AG04450 (cell line): ENCODE measurements around the gene NTN4. TPM values are rescaled to one million over a fixed set of nuclear protein-coding genes. Genes with fewer than 3 reads are reported as not detected.
"Not testable (repeated sequence)": the region's sequence is repeated elsewhere in the genome, so short reads cannot be mapped to it uniquely, and the experiment has no call there.

Experiments
- CTCF ChIA-PET: fragments of 300-600, 350-600 bp; formaldehyde crosslinking; extraction: SDS; loops from one replicate; lab custom pipeline; 2022; ENCODE audit warnings: antibody characterized with exemption, inconsistent platforms; lab: Charles Lee
- POLR2A ChIA-PET: fragments of 350-600 bp; formaldehyde crosslinking; extraction: SDS; loops from one replicate; lab custom pipeline; 2021; ENCODE audit warnings: antibody characterized with exemption, inconsistent platforms; lab: Yijun Ruan, JAX
- DNase-seq: peaks from one replicate; pipeline ENCODE4 v3.0.0-alpha.2; 2011; ENCODE audit warnings: low read depth, low spot score
- H3K27ac ChIP-seq: one replicate; pipeline ENCODE4 v1.5.1; 2012; ENCODE audit warnings: low read depth, low read length, control low read depth
- H3K27me3 ChIP-seq: one replicate; pipeline ENCODE4 v1.6.0; 2012; ENCODE audit warnings: low read length; ENCODE audit not compliant: control insufficient read depth, insufficient read depth
- H3K4me3 ChIP-seq: 2 replicates; pipeline ENCODE4 v1.5.1; 2011; ENCODE audit warnings: mild to moderate bottlenecking, low read depth, low read length, control low read depth
- H3K9me3 ChIP-seq: 2 replicates; pipeline ENCODE4 v1.5.1; 2012; ENCODE audit warnings: low read length; ENCODE audit not compliant: control insufficient read depth, insufficient read depth
- polyA plus RNA-seq: library from polyadenylated mRNA; depleted of rRNA; stranded (reverse); fragments of >200 nt; gene quantifications from 2 replicates; pipeline ENCODE4 v1.2.3, GENCODE V29; 2011
- TF ChIP-seq, protein P1 (sequence below): IDR thresholded peaks from 2 replicates; pipeline ENCODE4 v1.5.1; 2011; ENCODE audit warnings: low read depth, low read length, control low read depth, inconsistent platforms

The NTN4 gene
- polyA plus RNA-seq, 1 experiment: 132 TPM

DNA sequence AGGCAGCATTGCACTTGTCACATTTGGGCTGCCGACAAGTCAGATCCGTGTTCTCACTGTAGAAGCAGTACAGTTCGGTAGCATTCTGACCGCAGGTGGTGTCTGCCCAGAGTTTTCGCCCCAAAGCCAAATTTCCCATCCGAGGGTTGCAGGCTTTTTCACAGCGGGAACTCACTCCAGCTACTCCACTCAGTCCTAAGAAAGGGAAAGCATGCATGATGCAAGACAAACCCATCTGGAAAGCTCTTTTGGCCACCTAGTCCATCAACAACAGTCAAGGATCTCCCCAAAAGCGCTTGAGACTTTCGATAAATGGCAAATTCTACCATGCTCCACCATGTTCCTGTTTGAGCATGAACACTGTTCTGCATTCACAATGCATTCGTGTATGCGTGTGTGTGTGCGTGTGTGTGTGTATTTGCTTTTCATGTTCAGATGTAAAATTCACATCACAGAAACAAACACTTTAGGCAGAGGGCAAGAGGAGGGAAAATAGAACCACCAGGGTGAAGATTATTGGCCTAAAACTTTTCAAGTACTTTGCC, 3.2 kb downstream of the NTN4 start:
- CTCF ChIA-PET: no interaction called here
- no peaks in the 10 kb centered on the region for H3K27me3 ChIP-seq
- no peak overlapping the region for H3K4me3 ChIP-seq
- DNase-seq: no peak
- no peak overlapping the region for H3K27ac ChIP-seq
- TF ChIP-seq, protein P1, sequence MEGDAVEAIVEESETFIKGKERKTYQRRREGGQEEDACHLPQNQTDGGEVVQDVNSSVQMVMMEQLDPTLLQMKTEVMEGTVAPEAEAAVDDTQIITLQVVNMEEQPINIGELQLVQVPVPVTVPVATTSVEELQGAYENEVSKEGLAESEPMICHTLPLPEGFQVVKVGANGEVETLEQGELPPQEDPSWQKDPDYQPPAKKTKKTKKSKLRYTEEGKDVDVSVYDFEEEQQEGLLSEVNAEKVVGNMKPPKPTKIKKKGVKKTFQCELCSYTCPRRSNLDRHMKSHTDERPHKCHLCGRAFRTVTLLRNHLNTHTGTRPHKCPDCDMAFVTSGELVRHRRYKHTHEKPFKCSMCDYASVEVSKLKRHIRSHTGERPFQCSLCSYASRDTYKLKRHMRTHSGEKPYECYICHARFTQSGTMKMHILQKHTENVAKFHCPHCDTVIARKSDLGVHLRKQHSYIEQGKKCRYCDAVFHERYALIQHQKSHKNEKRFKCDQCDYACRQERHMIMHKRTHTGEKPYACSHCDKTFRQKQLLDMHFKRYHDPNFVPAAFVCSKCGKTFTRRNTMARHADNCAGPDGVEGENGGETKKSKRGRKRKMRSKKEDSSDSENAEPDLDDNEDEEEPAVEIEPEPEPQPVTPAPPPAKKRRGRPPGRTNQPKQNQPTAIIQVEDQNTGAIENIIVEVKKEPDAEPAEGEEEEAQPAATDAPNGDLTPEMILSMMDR: no peak
- no peaks in the 10 kb centered on the region; the same call in 1 of the 2 replicates for H3K9me3 ChIP-seq
- POLR2A ChIA-PET: no interaction called here

DNA sequence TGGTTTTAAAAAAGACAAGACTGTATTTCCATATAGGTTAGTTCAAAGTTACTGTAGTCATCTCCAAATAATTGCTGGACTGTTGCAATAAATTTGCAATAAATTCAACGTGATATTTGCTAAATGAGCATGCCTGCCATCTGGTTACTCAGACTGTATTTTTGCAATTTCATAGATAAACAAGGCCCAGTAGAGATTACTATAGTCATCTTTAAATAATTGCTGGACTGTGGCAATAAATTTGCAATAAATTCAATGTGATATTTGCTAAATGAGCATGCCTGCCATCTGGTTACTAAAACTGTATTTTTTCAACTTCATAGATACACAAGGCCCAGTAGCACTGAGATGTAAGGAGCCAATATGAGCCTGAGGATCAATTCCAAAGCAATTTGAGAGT, 5.6 kb downstream of the NTN4 start:
- no peaks in the 10 kb centered on the region; the same call in 1 of the 2 replicates for H3K9me3 ChIP-seq
- ChIA-PET CTCF (no interaction called here), POLR2A (no interaction called here)
- DNase-seq: no peak
- H3K27me3 ChIP-seq: no peaks in the 10 kb centered on the region
- no peak overlapping the region for H3K27ac ChIP-seq
- H3K4me3 ChIP-seq: no peak overlapping the region
- TF ChIP-seq, protein P1: no peak

DNA sequence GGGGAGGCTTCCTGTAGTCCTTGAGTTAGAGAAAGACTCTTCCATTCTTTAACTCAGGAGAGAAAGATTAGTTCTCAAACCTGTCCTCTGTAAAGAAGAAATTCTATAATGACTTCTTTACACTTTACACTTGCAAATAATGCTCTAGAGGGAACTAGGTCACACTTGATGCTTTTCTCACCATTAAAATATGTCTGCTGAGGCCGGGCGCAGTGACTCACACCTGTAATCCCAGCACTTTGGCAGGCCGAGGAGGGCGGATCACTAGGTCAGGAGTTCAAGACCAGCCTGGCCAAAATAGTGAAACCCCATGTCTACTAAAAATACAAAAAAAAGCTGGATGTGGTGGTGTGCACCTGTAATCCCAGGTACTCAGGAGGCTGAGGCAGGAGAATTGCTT, 6.3 kb downstream of the NTN4 start:
- no peak overlapping the region for H3K4me3 ChIP-seq
- ChIA-PET CTCF (no interaction called here), POLR2A (no interaction called here)
- no peak overlapping the region for H3K27ac ChIP-seq
- no peak for DNase-seq
- no peaks in the 10 kb centered on the region; the same call in 1 of the 2 replicates for H3K9me3 ChIP-seq
- TF ChIP-seq, protein P1: no peak
- H3K27me3 ChIP-seq: no peaks in the 10 kb centered on the region

DNA sequence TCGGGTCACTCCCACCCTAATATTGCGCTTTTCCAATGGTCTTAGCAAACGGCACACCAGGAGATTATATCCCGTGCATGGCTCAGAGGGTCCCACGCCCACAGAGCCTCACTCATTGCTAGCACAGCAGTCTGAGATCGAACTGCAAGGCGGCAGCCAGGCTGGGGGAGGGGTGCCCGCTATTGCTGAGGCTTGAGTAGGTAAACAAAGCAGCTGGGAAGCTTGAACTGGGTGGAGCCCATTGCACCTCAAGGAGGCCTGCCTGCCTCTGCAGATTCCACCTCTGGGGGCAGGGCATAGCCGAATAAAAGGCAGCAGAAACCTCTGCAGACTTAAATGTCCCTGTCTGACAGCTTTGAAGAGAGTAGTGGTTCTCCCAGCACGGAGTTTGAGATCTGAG, 15.1 kb downstream of the NTN4 start:
- H3K27me3 ChIP-seq, H3K9me3 ChIP-seq, H3K4me3 ChIP-seq, CTCF ChIA-PET, DNase-seq, POLR2A ChIA-PET, H3K27ac ChIP-seq: not testable (repeated sequence)

DNA sequence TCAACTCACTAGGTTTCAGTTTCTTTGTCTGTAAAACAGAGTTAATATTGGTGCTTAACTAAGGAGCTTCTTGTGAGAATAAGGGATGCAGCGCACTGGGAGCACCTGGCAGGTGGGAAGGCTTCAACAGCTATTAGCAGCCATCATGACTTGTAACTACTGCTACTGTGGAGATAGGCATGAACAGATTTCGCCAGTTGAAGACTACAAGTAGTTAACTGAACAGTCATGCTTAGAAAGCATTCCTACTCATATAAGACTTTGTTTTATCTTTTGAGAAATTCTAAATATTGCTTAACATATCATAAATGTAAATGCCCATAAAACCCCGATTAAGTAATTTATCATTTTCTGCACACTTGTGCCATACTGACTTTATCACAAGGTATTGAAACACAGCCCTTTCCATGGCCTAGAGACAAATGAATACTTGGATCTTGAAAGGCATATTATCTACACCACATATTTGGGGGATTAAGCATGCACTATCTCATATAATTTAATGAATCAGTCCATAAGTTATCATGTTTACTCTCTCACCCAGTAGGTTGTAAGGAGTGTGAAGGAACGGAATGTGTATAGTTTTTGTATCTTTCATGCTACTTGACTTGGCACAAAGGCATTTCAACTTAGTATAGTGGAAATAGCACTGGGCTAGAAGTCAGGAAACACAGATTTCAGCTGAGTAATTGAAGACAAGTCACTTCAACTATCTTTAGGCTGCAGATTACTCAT, 16.1 kb downstream of the NTN4 start:
- ChIA-PET CTCF (no interaction called here), POLR2A (no interaction called here)
- TF ChIP-seq, protein P1: no peak
- DNase-seq: no peak
- H3K4me3 ChIP-seq: no peak overlapping the region
- H3K27me3 ChIP-seq: no peaks in the 10 kb centered on the region
- no peak overlapping the region for H3K27ac ChIP-seq
- peaks cover 4% of the 10 kb centered on the region; the same call in 1 of the 2 replicates for H3K9me3 ChIP-seq
